ENCODE results near the gene MRPL32. TPM values are rescaled to one million over a fixed set of nuclear protein-coding genes. Genes with fewer than 3 reads are reported as not detected.

Gene MRPL32
- total RNA-seq, 1 experiment from 2014 or later = 47.5 TPM

- TF ChIP-seq CTCF (IDR thresholded peaks at IDR 0.05 in 2 of 3, conservative IDR thresholded peaks at IDR 0.05 in 1 of 3; ENCODE audit: borderline replicate concordance in 1 of 3, insufficient read depth in 1 of 3, low read depth in 2 of 3, low read length in 2 of 3) = no peak
Measured at GRCh38 chr7:42906181-42906580, 26.0 kb upstream of the MRPL32 start (continued).

- H3K4me3 ChIP-seq (replicated peaks in 1 of 2; ENCODE audit: low read depth in 1 of 2, low read length in 2 of 2) = no peak overlapping the region
- ChIA-PET CTCF (no interaction called here), RAD21 (ENCODE audit: low non-redundant PET in 1 of 2, low total read pairs in 2 of 2, uncharacterized antibody in 2 of 2, unreplicated experiment in 2 of 2) (no interaction called here)
Measured at GRCh38 chr7:42907316-42907715, 24.9 kb upstream of the MRPL32 start.

More at GRCh38 chr7:42907316-42907715, 24.9 kb upstream of the MRPL32 start:
- no TSS peak for BruUV-seq (replicated peaks)
- Histone ChIP-seq H2AFZ (ENCODE audit: low read depth, low read length, poor library complexity, severe bottlenecking) (no peak overlapping the region), H3K4me2 (ENCODE audit: low read length) (no peak overlapping the region), H4K20me1 (ENCODE audit: insufficient read depth) (no peaks in the 10 kb centered on the region), H3K79me2 (ENCODE audit: insufficient read depth, low read length) (0 out of 2 replicates have a peak, but pooled peaks cover 6% of the 10 kb centered on the region), H3K4me1 (ENCODE audit: control insufficient read depth in 1 of 2, insufficient read depth in 2 of 2, low read length in 2 of 2) (peaks cover 0 to 11% of the 10 kb centered on the region in 2 experiments; a peak in 2 of 4 replicates), H3K9ac (ENCODE audit: low read length) (no peak overlapping the region), H3K9me2 (ENCODE audit: insufficient read depth) (no peaks in the 10 kb centered on the region), H3K36me3 (ENCODE audit: control insufficient read depth in 1 of 2, insufficient read depth in 2 of 2, low read length in 2 of 2) (no peaks in the 10 kb centered on the region), H3K27ac (ENCODE audit: low read depth, low read length) (no peak overlapping the region), H3K27me3 (ENCODE audit: insufficient read depth, low read length) (peaks cover 6% of the 10 kb centered on the region; the same call in 1 of the 2 replicates), H3K9me3 (ENCODE audit: control insufficient read depth in 1 of 2, insufficient read depth in 1 of 2, low read depth in 1 of 2, low read length in 2 of 2) (no peaks in the 10 kb centered on the region)
- POLR2A ChIA-PET = no interaction called here
- TF ChIP-seq ATF3 (IDR thresholded peaks at IDR 0.05) = no peak
- no peak for TF ChIP-seq SRF (IDR thresholded peaks at IDR 0.05; ENCODE audit: low read depth)
- TF ChIP-seq MAX (IDR thresholded peaks at IDR 0.05) = no peak
- TF ChIP-seq FOSL1 (IDR thresholded peaks at IDR 0.05; ENCODE audit: low read depth) = no peak
- no peak for TF ChIP-seq RAD21 (IDR thresholded peaks at IDR 0.05; ENCODE audit: low read depth)
- no peak for TF ChIP-seq JUND (IDR thresholded peaks at IDR 0.05)
- no peak for TF ChIP-seq ZNF274 (IDR thresholded peaks at IDR 0.05; ENCODE audit: low read depth, low read length)
- no peak for TF ChIP-seq SP1 (IDR thresholded peaks at IDR 0.05; ENCODE audit: low read depth)
- no peak for TF ChIP-seq POLR2AphosphoS5 (IDR thresholded peaks at IDR 0.05; ENCODE audit: low read depth, low read length)
- TF ChIP-seq SIN3A (IDR thresholded peaks at IDR 0.05; ENCODE audit: low read depth) = no peak
- TF ChIP-seq EGR1 (IDR thresholded peaks at IDR 0.05; ENCODE audit: low read depth) = no peak
- no peak for TF ChIP-seq EZH2 (IDR thresholded peaks at IDR 0.05)
- TF ChIP-seq ZFX (IDR thresholded peaks at IDR 0.05) = no peak
- no peak for TF ChIP-seq TCF7L2 (IDR thresholded peaks at IDR 0.05; ENCODE audit: borderline replicate concordance, extremely low read depth, insufficient read depth, insufficient read length)
- no peak for TF ChIP-seq CBX3 (IDR thresholded peaks at IDR 0.05; ENCODE audit: low read depth)
- no peak for TF ChIP-seq CEBPB (IDR thresholded peaks at IDR 0.05; ENCODE audit: low read depth)
- TF ChIP-seq POLR2A (IDR thresholded peaks at IDR 0.05; ENCODE audit: borderline replicate concordance, extremely low read depth, insufficient read depth, insufficient read length) = no peak
- DNase-seq (ENCODE audit: low read depth, low spot score) (no peak), ATAC-seq (no peak)
- intact Hi-C loops (cut with micrococcal nuclease) = no loop called here

All from HCT116 (cell line).